ENCODE results near the gene PDILT.
"Not testable (repeated sequence)": the region's sequence is repeated elsewhere in the genome, so short reads cannot be mapped to it uniquely, and the experiment has no call there.

Gene PDILT

GRCh38 chr16:20404637-20405036 lies at the start of gene PDILT:
PDILT (minus strand) TSS chr16:20404737; CDS start chr16:20399300, 5,437 bp downstream.
- DNase-seq (ENCODE audit: low read depth), result no peak

GRCh38 chr16:20453633-20454032 lies 49.1 kb upstream of the PDILT start:
- not testable (repeated sequence) for DNase-seq (ENCODE audit: low read depth)

DNA sequence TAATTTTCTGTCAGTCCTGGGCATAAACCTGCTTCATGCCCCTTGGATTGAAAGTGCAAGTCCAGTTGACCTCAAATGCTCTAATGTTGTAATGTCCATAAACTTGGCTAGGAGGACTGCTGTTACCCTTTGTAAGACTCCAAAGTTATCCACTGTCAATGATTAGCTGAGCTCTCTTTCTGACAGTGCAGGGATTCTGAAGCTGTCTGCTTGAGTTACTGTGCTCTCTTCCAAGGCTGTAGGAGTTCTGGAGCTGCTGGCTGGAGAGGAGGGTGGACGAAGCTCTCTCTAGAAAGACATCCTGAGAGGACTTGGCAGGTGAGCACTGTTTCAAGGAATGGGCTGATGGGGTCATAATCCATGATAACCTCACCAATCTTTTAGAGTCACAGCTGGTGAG lies 46.8 kb upstream of the PDILT start, which contains the start of gene ACSM2A:
Gene ACSM2A (plus strand): TSS at position 158 of the 400 bp plus-strand sequence. CDS start 8,594 bp downstream, outside the sequence.
- DNase-seq (ENCODE audit: low read depth), result not testable (repeated sequence)

- not testable (repeated sequence) for DNase-seq (ENCODE audit: low read depth)
Measured at GRCh38 chr16:20446652-20447393, 42.3 kb upstream of the PDILT start.

GRCh38 chr16:20441859-20442258 lies 37.3 kb upstream of the PDILT start:
- DNase-seq (ENCODE audit: low read depth), result not testable (repeated sequence)

DNA sequence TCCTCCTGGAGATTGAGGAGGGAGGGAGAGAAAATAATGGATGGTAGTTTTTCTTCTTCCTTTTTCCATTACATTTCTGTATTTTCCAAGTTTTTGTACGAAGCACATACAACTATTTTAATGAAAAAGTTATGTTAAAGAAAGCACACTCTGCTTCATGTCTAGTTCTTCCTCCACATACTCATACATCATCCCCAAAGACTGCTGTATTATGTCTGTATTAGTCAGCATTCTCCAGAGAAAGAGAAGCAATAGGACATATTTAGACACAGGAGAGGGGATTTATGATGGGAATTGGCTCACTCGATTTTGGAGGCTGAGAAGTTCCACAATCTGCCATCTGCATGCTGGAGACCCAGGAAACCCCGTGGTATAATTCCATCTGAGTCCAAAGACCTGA lies 36.7 kb upstream of the PDILT start:
- DNase-seq (ENCODE audit: low read depth), result no peak

- not testable (repeated sequence) for DNase-seq (ENCODE audit: low read depth)
Measured at GRCh38 chr16:20440731-20441130, 36.2 kb upstream of the PDILT start.

- not testable (repeated sequence) for DNase-seq (ENCODE audit: low read depth)
Measured at GRCh38 chr16:20439820-20440231, 35.3 kb upstream of the PDILT start.

- not testable (repeated sequence) for DNase-seq (ENCODE audit: low read depth)
Measured at GRCh38 chr16:20438950-20439349, 34.4 kb upstream of the PDILT start.

- DNase-seq (ENCODE audit: low read depth), result no peak
Measured at GRCh38 chr16:20430948-20431347, 26.4 kb upstream of the PDILT start.

DNA sequence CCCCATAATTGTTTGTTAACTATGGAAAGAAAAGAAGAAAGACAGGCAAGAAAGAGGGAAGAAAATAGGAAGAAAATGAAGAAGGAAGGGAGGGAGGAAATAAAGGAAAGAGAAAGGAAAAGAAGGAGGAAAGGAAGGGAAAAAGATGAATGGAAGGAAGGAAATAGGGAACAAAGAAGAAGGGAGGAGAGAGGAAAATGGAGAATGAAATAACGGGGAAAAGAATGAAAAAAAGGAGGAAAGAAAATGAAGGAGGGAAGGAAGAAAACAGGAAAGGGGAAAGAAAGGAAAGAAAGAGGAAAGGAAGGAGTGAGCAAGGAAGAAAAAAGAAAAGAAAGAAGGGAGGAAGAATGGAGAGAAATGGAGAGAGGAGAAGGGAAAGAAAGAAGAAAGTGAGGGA lies 25.9 kb upstream of the PDILT start:
- not testable (repeated sequence) for DNase-seq (ENCODE audit: low read depth)

DNA sequence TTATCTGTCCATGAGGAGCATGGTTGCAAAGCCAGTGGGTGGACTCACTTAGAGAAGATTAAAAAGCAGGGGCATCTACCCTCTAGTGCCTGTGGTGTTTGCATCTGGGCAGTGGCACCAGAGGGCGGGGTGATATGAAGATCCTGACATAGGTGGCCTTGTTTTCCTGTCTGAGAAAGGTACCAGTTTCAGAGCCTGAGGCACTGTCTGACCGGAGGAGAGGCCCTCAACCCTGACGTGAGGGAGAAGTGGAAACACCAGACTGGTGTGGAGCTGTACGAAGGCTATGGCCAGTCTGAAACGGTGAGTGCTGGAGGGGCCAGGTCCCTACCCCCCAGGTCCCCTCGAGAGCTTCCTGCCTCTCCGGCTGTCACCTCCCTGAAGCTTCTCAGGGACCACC lies 25.0 kb upstream of the PDILT start:
- not testable (repeated sequence) for DNase-seq (ENCODE audit: low read depth)

DNA sequence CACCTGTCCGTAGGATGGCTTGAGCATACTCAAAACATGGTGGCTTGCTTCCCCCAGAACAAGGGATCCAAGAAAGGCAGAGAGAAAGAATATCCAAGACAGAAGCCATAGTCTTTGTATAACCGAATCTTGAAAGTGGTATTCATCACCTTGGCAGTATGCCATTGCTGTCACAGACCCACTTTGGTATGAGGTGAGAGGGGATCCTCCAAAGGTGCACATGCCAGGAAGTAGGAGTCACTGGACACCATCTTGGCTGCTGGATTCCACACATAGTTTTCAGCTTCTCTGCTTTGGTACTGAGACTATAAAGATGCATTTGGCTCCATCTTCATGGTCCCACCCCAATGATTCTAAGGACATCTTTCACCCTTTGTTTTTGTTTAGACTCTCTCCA lies 22.9 kb upstream of the PDILT start:
- not testable (repeated sequence) for DNase-seq (ENCODE audit: low read depth)

GRCh38 chr16:20424129-20424866 lies 19.8 kb upstream of the PDILT start:
- DNase-seq (ENCODE audit: low read depth), result no peak

GRCh38 chr16:20423772-20424128 lies 19.2 kb upstream of the PDILT start:
- DNase-seq (ENCODE audit: low read depth), result not testable (repeated sequence)

GRCh38 chr16:20421748-20422147 lies 17.2 kb upstream of the PDILT start:
- DNase-seq (ENCODE audit: low read depth), result not testable (repeated sequence)

DNA sequence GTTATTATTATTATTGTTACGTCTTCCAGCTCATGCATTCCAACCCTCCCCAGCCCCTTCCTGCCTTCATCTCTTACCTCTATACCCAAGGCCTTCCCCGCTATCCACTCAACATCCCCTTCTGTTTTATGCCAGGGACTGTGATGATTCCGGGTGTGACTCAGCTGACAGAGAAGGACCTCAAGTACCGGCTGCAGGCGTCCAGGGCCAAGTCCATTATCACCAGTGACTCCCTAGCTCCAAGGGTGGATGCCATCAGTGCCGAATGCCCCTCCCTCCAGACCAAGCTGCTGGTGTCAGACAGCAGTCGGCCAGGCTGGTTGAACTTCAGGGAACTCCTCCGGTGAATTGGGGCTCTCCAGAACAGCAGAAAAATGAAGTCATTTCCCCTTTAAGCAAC lies 14.6 kb upstream of the PDILT start:
- DNase-seq (ENCODE audit: low read depth), result not testable (repeated sequence)

GRCh38 chr16:20415541-20415940 lies 11.0 kb upstream of the PDILT start:
- DNase-seq (ENCODE audit: low read depth), result no peak

GRCh38 chr16:20411055-20411454 lies 6.5 kb upstream of the PDILT start:
- DNase-seq (ENCODE audit: low read depth), result no peak

- no peak for DNase-seq (ENCODE audit: low read depth)
Measured at GRCh38 chr16:20410121-20410723, 5.7 kb upstream of the PDILT start.

DNA sequence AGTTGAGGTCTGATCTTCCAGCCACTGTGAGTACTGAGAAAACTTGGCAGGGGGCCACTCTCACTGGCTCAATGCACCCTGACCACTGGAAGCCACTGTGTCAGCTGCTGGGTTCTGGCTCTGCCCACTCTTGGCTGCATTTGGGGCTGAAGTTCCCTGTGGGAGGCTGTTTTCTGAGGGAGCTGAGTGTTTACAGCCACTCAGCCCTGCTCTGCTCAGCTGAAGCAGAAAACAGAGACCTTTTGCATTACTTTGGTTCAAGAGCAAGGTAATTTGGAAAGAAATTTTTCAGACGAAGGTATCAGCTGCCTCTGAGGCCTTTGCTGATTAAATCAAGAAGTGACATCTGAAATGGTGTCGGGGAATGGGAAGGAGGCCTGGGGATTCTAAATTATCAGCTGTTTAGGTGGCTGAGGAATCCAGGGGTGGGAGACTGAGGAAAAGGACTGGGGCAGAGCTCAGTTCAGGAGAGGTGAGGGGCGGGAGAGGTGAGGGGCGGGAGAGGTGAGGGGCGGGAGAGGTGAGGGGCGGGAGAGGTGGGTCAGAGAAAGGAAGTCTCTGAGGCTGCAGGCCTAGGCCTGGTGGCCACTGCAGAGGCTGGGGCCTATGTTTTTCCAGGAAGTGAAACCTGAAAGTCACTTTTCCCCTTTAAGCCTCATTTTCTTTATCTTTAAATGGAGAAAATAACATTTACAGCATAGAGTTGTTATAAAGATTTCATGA lies 5.0 kb upstream of the PDILT start, which contains the start of gene ACSM5:
Gene ACSM5 (plus strand): TSS at position 137 of the 723 bp plus-strand sequence. CDS start 1,951 bp downstream, outside the sequence.
- DNase-seq (ENCODE audit: low read depth), result no peak

DNA sequence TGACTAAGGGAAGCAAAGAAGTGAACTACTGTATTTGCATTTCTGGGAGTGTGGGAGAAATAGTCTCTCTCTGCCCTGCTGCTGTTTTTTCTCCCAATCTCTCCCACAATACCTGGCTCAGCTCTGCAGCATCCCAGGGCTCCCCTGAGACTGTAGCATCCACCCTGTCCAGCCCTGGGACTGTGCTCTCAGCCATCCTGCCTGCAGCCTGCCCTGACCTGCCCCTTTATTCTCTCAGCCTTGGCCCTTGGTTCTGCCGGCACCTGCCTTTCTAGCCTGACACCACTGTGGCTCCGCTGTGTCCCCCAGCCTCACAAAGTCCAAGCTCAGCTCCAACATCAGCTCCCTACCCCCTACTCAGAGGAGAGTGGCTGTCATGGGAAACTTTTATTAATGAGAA lies 1.9 kb downstream of the PDILT start:
- no peak for DNase-seq (ENCODE audit: low read depth)

All from activated T-cell treated with anti-CD3 and anti-CD28 coated beads for 1 hour (primary cell).